Astrocyte of the cerebellum (primary cell): ENCODE results near the gene STT3A.

Source experiments
- DNase-seq: peaks from one replicate; pipeline ENCODE4 v3.0.0-alpha.2; 2011; ENCODE audit warnings: low read depth
- H3K4me3 ChIP-seq: 2 replicates; pipeline ENCODE4 v1.5.1; 2011; ENCODE audit warnings: mild to moderate bottlenecking, low read depth, low read length, moderate library complexity
- in situ Hi-C: cut with HindIII; loops from 2 replicates; pipeline ENCODE4 v1.10.0; 2017; ENCODE audit warnings: low sequenced_read_pairs
- TF ChIP-seq, protein P1 (sequence below): IDR thresholded peaks from 2 replicates; pipeline ENCODE4 v1.5.1; 2012; ENCODE audit warnings: low read length, low read depth, moderate library complexity, mild to moderate bottlenecking; ENCODE audit errors: missing control alignments

The STT3A gene

DNA sequence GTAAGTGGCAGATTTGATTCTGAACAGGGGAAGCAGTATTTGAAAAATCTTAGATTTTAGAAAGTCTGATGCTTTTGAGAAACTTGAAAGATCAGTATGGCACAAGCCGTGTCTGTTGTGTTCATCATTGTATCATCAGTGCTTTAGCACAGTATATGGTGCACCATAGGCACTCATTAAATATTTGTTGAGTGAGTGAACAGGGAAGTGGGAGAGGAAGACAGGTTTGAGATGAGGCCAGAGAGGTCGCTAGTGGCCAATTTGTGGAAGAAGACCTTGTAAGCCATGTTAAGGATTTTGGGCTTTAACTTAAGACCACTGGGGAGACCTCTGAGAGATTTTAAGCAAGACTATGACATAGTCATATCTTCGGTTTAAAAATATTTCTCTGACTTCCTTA is 45.2 kb downstream of the STT3A start:
- no peak for DNase-seq

DNA sequence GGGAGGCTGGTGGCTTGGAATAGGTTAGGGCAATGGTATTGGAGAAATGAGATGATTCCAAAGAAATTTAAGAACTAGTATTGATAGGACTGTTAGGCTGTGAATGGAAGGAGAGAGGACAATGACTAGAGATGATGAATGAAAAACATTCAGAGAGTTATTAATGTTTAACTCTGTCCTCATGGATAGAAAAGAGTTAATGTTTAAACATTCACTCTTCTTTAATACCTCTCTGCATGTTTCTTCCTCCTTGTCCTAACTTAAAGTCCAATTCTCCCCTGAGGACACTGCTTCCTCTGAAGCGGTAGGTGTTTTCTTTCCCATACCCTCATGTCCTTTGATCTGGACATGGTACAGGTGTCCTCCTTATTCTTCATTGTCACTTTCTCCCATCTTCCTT is 45.7 kb downstream of the STT3A start:
- H3K4me3 ChIP-seq: no peak overlapping the region
- in situ Hi-C loops: no loop called here
- TF ChIP-seq, protein P1, sequence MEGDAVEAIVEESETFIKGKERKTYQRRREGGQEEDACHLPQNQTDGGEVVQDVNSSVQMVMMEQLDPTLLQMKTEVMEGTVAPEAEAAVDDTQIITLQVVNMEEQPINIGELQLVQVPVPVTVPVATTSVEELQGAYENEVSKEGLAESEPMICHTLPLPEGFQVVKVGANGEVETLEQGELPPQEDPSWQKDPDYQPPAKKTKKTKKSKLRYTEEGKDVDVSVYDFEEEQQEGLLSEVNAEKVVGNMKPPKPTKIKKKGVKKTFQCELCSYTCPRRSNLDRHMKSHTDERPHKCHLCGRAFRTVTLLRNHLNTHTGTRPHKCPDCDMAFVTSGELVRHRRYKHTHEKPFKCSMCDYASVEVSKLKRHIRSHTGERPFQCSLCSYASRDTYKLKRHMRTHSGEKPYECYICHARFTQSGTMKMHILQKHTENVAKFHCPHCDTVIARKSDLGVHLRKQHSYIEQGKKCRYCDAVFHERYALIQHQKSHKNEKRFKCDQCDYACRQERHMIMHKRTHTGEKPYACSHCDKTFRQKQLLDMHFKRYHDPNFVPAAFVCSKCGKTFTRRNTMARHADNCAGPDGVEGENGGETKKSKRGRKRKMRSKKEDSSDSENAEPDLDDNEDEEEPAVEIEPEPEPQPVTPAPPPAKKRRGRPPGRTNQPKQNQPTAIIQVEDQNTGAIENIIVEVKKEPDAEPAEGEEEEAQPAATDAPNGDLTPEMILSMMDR: no peak
- DNase-seq: no peak

More for the DNA sequence above, 45.2 kb downstream of the STT3A start:
- in situ Hi-C loops: no loop called here
- TF ChIP-seq, protein P1: no peak
- H3K4me3 ChIP-seq: no peak overlapping the region

DNA sequence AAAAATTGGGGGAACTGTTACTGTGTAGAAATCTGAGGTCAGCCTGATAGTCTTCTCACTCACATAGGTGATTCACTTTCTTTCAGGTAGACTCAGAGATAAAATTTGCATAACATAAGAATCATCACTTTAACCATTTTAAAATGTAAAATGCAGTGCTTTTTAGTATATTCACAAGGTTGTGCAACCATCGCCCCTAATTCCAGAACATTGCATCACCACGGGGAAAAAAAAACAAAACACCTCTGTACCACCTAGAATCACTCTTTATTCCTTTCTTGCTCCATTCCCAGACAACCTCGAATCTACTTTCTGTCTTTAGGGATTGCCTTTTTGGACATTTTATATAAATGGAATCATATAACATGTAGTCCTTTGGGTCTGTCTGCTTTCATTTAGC is 53.2 kb downstream of the STT3A start:
- in situ Hi-C loops: no loop called here
- DNase-seq: no peak
- TF ChIP-seq, protein P1: no peak
- H3K4me3 ChIP-seq: no peak overlapping the region

DNA sequence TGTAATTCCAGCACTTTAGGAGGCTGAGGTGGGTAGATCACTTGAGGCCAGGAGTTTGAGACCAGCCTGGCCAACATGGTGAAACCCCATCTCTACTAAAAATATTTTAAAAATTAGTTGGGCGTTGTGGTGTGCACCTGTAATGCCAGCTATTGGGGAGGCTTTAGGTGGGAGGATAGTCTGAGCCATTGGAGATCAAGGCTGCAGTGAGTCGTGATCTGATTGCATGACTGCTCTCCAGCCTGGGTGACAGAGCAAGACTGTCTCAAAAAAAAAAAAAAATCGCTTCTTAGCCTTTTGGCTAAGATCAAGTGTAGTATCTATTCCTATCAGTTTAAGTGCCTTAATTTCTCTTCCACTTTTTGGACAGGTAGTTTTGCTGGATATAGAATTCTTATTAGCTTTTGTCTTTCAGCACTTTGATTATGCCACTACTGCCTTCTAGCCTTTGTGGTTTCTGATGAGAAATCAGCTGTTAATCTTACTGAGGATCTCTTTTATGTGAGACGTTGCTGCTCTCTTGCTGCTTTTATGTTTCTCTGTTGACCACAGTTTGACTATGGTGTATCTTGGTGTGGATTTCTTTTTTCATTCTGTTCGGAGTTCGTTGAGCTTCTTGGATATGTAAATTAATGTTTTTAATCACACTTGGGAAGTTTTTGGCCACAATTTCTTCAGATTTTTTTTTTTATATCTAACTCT is 57.0 kb downstream of the STT3A start:
- no peak overlapping the region for H3K4me3 ChIP-seq
- TF ChIP-seq, protein P1: no peak
- in situ Hi-C loops: no loop called here
- no peak for DNase-seq

DNA sequence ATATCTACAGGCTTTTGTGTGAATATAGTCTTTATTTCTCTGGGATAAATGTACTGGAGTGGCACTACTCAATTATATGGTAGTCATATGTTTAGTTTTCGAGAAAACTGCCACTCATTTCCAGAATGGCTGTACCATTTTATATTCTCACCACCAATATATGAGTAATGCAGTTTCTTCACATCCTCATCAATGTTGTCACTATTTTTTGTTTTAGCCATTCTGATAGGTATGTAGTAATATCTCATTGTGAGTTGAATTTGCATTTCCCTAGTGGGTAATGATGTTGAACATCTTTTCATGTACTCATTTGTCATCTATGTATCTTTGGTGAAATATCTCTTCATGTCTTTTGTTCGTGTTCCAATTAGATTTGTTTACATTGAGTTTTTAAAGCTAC is 70.0 kb downstream of the STT3A start:
- TF ChIP-seq, protein P1: no peak
- in situ Hi-C loops: no loop called here
- H3K4me3 ChIP-seq: no peak overlapping the region
- no peak for DNase-seq

DNA sequence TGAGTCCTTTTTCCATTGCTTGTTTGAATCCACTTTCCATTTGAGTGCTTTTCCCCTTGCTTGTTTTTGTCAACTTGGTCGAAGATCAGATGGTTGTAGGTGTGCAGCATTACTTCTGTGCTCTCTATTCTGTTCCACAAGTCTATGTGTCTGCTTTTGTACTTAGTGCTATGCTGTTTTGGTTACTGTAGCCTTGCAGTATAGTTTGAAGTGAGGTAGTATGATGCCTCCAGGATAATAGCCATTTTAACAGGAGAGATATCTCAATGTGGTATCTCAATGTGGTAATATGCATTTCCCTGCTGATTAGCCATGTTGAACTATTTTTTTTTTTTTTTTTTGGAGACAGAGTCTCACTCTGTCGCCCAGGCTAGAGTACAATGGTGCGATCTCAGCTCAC is 71.3 kb downstream of the STT3A start:
- DNase-seq: no peak
- TF ChIP-seq, protein P1: no peak
- H3K4me3 ChIP-seq: no peak overlapping the region
- in situ Hi-C loops: no loop called here
